Measurements from ENCODE around the gene COMMD6.

The COMMD6 gene

GRCh38 chr13:75558145-75558840 is 20.7 kb upstream of the COMMD6 start:
- Histone ChIP-seq H2AFZ (ENCODE audit: low read length) (no peak overlapping the region), H3K9me3 (replicated peaks; ENCODE audit: insufficient read depth, low read length) (no peaks in the 10 kb centered on the region), H3K4me3 (ENCODE audit: low read length) (no peak overlapping the region), H3K4me1 (ENCODE audit: low read length) (no peaks in the 10 kb centered on the region), H3K79me2 (ENCODE audit: low read length) (peaks cover 42% of the 10 kb centered on the region), H3K27me3 (replicated peaks; ENCODE audit: insufficient read depth, low read length) (no peaks in the 10 kb centered on the region), H3K27ac (ENCODE audit: low read length) (no peak overlapping the region), H3K4me2 (ENCODE audit: low read depth, low read length) (no peak overlapping the region), H3F3A (ENCODE audit: insufficient read depth, low read length) (no peaks in the 10 kb centered on the region), H3K9me2 (replicated peaks; ENCODE audit: insufficient read depth, low read length) (no peaks in the 10 kb centered on the region), H3K36me3 (replicated peaks; ENCODE audit: insufficient read depth, low read length) (peaks cover 4% of the 10 kb centered on the region; the same call in 1 of the 2 replicates), H3K9ac (ENCODE audit: low read length) (no peak overlapping the region), H4K20me1 (ENCODE audit: insufficient read depth, low read length) (no peaks in the 10 kb centered on the region; the same call in 1 of the 2 replicates)
- no peak for TF ChIP-seq CTCF (IDR thresholded peaks at IDR 0.05; ENCODE audit: low read length)
- TF ChIP-seq EZH2phosphoT487 (IDR thresholded peaks at IDR 0.05; ENCODE audit: low read length) = no peak
- no peak for TF ChIP-seq EZH2 (optimal IDR thresholded peaks at IDR 0.05; ENCODE audit: low read depth, low read length)
- DNase-seq = no peak

- Histone ChIP-seq H3K36me3 (replicated peaks; ENCODE audit: insufficient read depth, low read length) (peaks cover 4% of the 10 kb centered on the region; the same call in 1 of the 2 replicates), H3K79me2 (ENCODE audit: low read length) (peaks cover 56% of the 10 kb centered on the region), H3K9ac (ENCODE audit: low read length) (no peak overlapping the region), H2AFZ (ENCODE audit: low read length) (no peak overlapping the region), H3K9me3 (replicated peaks; ENCODE audit: insufficient read depth, low read length) (no peaks in the 10 kb centered on the region), H3K4me2 (ENCODE audit: low read depth, low read length) (no peak overlapping the region), H3K9me2 (replicated peaks; ENCODE audit: insufficient read depth, low read length) (no peaks in the 10 kb centered on the region), H3K27ac (ENCODE audit: low read length) (no peak overlapping the region), H3K27me3 (replicated peaks; ENCODE audit: insufficient read depth, low read length) (no peaks in the 10 kb centered on the region), H4K20me1 (ENCODE audit: insufficient read depth, low read length) (no peaks in the 10 kb centered on the region; the same call in 1 of the 2 replicates), H3K4me1 (ENCODE audit: low read length) (no peaks in the 10 kb centered on the region), H3K4me3 (ENCODE audit: low read length) (no peak overlapping the region), H3F3A (ENCODE audit: insufficient read depth, low read length) (no peaks in the 10 kb centered on the region)
- TF ChIP-seq CTCF (IDR thresholded peaks at IDR 0.05; ENCODE audit: low read length) (no peak), EZH2 (optimal IDR thresholded peaks at IDR 0.05; ENCODE audit: low read depth, low read length) (no peak), EZH2phosphoT487 (IDR thresholded peaks at IDR 0.05; ENCODE audit: low read length) (no peak)
- no peak for DNase-seq
These were observed 19.3 kb upstream of the COMMD6 start for GRCh38 chr13:75556961-75557360.

GRCh38 chr13:75555836-75556235 is 18.2 kb upstream of the COMMD6 start:
- Histone ChIP-seq H4K20me1 (ENCODE audit: insufficient read depth, low read length) (no peaks in the 10 kb centered on the region; the same call in 1 of the 2 replicates), H3K79me2 (ENCODE audit: low read length) (peaks cover 67% of the 10 kb centered on the region), H3K4me1 (ENCODE audit: low read length) (0 out of 2 replicates have a peak, but pooled peaks cover 1% of the 10 kb centered on the region), H3K9me2 (replicated peaks; ENCODE audit: insufficient read depth, low read length) (no peaks in the 10 kb centered on the region), H3K27ac (ENCODE audit: low read length) (no peak overlapping the region), H3K4me2 (ENCODE audit: low read depth, low read length) (no peak overlapping the region), H2AFZ (ENCODE audit: low read length) (no peak overlapping the region), H3K27me3 (replicated peaks; ENCODE audit: insufficient read depth, low read length) (no peaks in the 10 kb centered on the region), H3K36me3 (replicated peaks; ENCODE audit: insufficient read depth, low read length) (peaks cover 4% of the 10 kb centered on the region; the same call in 1 of the 2 replicates), H3F3A (ENCODE audit: insufficient read depth, low read length) (no peaks in the 10 kb centered on the region), H3K9ac (ENCODE audit: low read length) (no peak overlapping the region), H3K4me3 (ENCODE audit: low read length) (no peak overlapping the region), H3K9me3 (replicated peaks; ENCODE audit: insufficient read depth, low read length) (no peaks in the 10 kb centered on the region)
- no peak for DNase-seq
- no peak for TF ChIP-seq CTCF (IDR thresholded peaks at IDR 0.05; ENCODE audit: low read length)
- no peak for TF ChIP-seq EZH2phosphoT487 (IDR thresholded peaks at IDR 0.05; ENCODE audit: low read length)
- no peak for TF ChIP-seq EZH2 (optimal IDR thresholded peaks at IDR 0.05; ENCODE audit: low read depth, low read length)

All from MM.1S (cell line).